ES-I3 (cell line): Measurements from ENCODE around the gene FGFR3.

Experiments used
- H3K36me3 ChIP-seq: 2 replicates; pipeline ENCODE4 v1.6.1; 2013; ENCODE audit warnings: mild to moderate bottlenecking, low read length, control low read depth, moderate library complexity; ENCODE audit not compliant: insufficient read depth
- H3K4me1 ChIP-seq: 2 replicates; pipeline ENCODE4 v1.6.1; 2013; ENCODE audit warnings: mild to moderate bottlenecking, control low read depth, low read length; ENCODE audit not compliant: insufficient read depth
- H3K9ac ChIP-seq: 2 replicates; pipeline ENCODE4 v1.6.1; 2013; ENCODE audit warnings: low read depth, mild to moderate bottlenecking, low read length, moderate library complexity
- H3K9me3 ChIP-seq: 2 replicates; pipeline ENCODE4 v1.6.1; 2013; ENCODE audit warnings: mild to moderate bottlenecking, low read length, moderate library complexity; ENCODE audit not compliant: control insufficient read depth, insufficient read depth

FGFR3 gene

GRCh38 chr4:1846580-1846979 lies 53.5 kb downstream of the FGFR3 start:
- Histone ChIP-seq H3K9me3 (no peaks in the 10 kb centered on the region), H3K4me1 (no peaks in the 10 kb centered on the region), H3K9ac (no peak overlapping the region), H3K36me3 (no peaks in the 10 kb centered on the region; the same call in 1 of the 2 replicates)

GRCh38 chr4:1850276-1850675 lies 57.2 kb downstream of the FGFR3 start:
- no peaks in the 10 kb centered on the region for H3K36me3 ChIP-seq
- no peaks in the 10 kb centered on the region for H3K9me3 ChIP-seq
- no peaks in the 10 kb centered on the region for H3K4me1 ChIP-seq
- H3K9ac ChIP-seq, result no peak overlapping the region

GRCh38 chr4:1851160-1851559 lies 58.1 kb downstream of the FGFR3 start:
- Histone ChIP-seq H3K9me3 (no peaks in the 10 kb centered on the region), H3K36me3 (no peaks in the 10 kb centered on the region), H3K9ac (no peak overlapping the region), H3K4me1 (no peaks in the 10 kb centered on the region)

GRCh38 chr4:1851575-1852410 lies 58.7 kb downstream of the FGFR3 start:
- H3K4me1 ChIP-seq, result no peaks in the 10 kb centered on the region
- no peak overlapping the region for H3K9ac ChIP-seq
- H3K36me3 ChIP-seq, result no peaks in the 10 kb centered on the region
- H3K9me3 ChIP-seq, result no peaks in the 10 kb centered on the region

GRCh38 chr4:1852904-1853623 lies 60.0 kb downstream of the FGFR3 start:
- no peaks in the 10 kb centered on the region for H3K9me3 ChIP-seq
- H3K36me3 ChIP-seq, result no peaks in the 10 kb centered on the region
- no peak overlapping the region for H3K9ac ChIP-seq
- no peaks in the 10 kb centered on the region for H3K4me1 ChIP-seq

GRCh38 chr4:1854752-1855151 lies 61.7 kb downstream of the FGFR3 start:
- Histone ChIP-seq H3K36me3 (no peaks in the 10 kb centered on the region), H3K4me1 (no peaks in the 10 kb centered on the region), H3K9ac (peak overlapping the region; percentile 87; the same call in 1 of the 2 replicates), H3K9me3 (no peaks in the 10 kb centered on the region)

- H3K9ac ChIP-seq, result peak overlapping the region; percentile 87
- no peaks in the 10 kb centered on the region for H3K9me3 ChIP-seq
- no peaks in the 10 kb centered on the region for H3K4me1 ChIP-seq
- no peaks in the 10 kb centered on the region for H3K36me3 ChIP-seq
These were observed 62.4 kb downstream of the FGFR3 start for GRCh38 chr4:1855333-1856070.

- Histone ChIP-seq H3K36me3 (no peaks in the 10 kb centered on the region), H3K9me3 (no peaks in the 10 kb centered on the region), H3K9ac (peak within 1 kb of the TSS; percentile 87), H3K4me1 (no peaks in the 10 kb centered on the region)
These were observed 63.2 kb downstream of the FGFR3 start, which contains the start of gene LETM1 for GRCh38 chr4:1856071-1856942. TSS of gene LETM1 (minus strand) at chr4:1856156. CDS start at chr4:1855950, 206 bp downstream.

GRCh38 chr4:1856943-1857699 lies 64.0 kb downstream of the FGFR3 start:
- no peaks in the 10 kb centered on the region for H3K4me1 ChIP-seq
- H3K36me3 ChIP-seq, result no peaks in the 10 kb centered on the region
- no peaks in the 10 kb centered on the region for H3K9me3 ChIP-seq
- peak overlapping the region; percentile 87 for H3K9ac ChIP-seq

- Histone ChIP-seq H3K36me3 (no peaks in the 10 kb centered on the region), H3K9me3 (no peaks in the 10 kb centered on the region), H3K4me1 (no peaks in the 10 kb centered on the region; the same call in 1 of the 2 replicates), H3K9ac (no peak overlapping the region)
These were observed 64.8 kb downstream of the FGFR3 start for GRCh38 chr4:1857931-1858330.
